ENCODE results near the gene ETS1.

ETS1 gene

DNA sequence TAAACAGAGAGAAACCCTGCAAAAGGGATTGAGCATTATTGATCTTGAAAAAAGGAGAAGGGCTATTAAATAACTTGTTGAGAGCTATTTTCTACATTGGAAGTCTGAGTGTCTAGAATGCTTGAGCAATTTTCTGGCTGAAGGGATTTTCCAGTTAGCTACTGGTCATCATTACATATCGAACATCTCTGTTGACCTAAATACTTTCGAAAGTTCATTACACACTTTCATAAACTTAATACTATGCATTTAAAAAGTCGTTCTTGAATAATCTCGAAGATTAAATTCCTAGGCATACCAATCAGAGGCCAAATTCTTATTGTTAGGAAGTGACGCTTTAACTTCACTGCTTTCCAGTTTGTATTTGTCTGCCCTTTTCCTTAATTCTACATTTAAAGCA, 13.7 kb downstream of the ETS1 start:
- TF ChIP-seq, protein P1, sequence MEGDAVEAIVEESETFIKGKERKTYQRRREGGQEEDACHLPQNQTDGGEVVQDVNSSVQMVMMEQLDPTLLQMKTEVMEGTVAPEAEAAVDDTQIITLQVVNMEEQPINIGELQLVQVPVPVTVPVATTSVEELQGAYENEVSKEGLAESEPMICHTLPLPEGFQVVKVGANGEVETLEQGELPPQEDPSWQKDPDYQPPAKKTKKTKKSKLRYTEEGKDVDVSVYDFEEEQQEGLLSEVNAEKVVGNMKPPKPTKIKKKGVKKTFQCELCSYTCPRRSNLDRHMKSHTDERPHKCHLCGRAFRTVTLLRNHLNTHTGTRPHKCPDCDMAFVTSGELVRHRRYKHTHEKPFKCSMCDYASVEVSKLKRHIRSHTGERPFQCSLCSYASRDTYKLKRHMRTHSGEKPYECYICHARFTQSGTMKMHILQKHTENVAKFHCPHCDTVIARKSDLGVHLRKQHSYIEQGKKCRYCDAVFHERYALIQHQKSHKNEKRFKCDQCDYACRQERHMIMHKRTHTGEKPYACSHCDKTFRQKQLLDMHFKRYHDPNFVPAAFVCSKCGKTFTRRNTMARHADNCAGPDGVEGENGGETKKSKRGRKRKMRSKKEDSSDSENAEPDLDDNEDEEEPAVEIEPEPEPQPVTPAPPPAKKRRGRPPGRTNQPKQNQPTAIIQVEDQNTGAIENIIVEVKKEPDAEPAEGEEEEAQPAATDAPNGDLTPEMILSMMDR (IDR thresholded peaks at IDR 0.05; ENCODE audit: control insufficient read depth, extremely low read depth, insufficient read depth) = no peak

DNA sequence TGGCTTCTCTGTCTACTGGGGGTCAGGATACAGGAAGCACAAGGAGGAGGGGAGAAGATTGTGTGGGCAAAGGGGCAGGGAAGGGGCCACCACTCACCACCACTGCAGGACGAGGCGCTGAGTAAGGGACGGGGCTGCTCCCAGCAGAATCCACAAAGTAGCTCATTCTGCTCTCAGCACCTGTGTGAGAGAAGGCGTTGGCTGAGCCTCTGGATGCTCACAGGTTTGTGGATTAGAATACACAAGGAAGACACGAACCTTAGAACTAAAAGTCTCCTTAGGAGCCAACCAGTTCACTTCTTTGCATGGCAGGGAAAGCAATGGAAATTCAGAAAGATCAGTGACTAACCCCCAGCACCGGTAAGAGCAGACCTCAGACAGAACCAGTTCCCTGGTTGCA, 14.4 kb downstream of the ETS1 start:
- H3K4me3 ChIP-seq (ENCODE audit: low read depth, low read length) = no peak overlapping the region
- TF ChIP-seq, protein P1 (IDR thresholded peaks at IDR 0.05; ENCODE audit: control insufficient read depth, extremely low read depth, insufficient read depth) = no peak
- DNase-seq (ENCODE audit: low read depth) = no peak

More for the DNA sequence above, 13.7 kb downstream of the ETS1 start:
- H3K4me3 ChIP-seq (ENCODE audit: low read depth, low read length) = no peak overlapping the region
- no peak for DNase-seq (ENCODE audit: low read depth)

DNA sequence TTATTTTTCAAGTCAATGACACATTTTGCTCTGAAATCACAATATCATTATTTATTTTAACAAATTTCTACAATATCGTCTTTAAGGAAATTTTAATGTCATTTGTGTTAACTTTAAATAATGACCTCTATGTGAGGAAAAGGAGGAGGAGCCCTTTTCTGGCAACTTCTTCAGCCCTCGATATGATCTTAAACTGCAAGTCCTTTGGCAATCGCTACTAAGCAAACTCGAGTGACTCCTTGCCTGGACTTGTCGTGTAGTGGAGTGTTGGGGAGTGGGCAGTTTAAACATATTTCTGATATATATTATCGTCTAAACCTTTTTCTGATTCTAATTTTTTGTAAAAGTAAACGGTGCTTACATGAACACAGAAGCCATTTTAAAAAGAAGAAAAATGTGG, 16.7 kb downstream of the ETS1 start:
- peak; percentile 40 for DNase-seq (ENCODE audit: low read depth)
- H3K4me3 ChIP-seq (ENCODE audit: low read depth, low read length) = no peak overlapping the region
- TF ChIP-seq, protein P1 (IDR thresholded peaks at IDR 0.05; ENCODE audit: control insufficient read depth, extremely low read depth, insufficient read depth) = no peak

DNA sequence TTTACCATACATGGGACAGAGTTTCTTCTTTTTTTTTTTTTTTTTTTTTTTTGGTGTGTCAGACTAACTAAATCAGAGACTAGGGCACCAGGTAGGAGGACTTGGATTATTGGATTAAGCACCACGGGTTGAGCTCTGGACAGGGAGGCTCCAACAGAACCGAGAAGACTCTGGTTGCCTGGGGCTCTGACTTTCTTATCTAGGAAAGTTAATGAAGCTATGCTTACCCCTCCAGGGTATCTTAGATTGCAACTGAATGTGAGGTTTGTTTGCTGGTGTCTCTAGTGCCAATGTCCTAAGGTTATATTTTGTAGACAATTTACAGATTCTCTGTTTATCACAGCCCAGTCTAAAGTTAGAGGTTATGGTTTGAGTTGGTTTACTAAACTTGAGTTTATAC, 18.1 kb downstream of the ETS1 start:
- no peak overlapping the region for H3K4me3 ChIP-seq (ENCODE audit: low read depth, low read length)
- no peak for DNase-seq (ENCODE audit: low read depth)
- TF ChIP-seq, protein P1 (IDR thresholded peaks at IDR 0.05; ENCODE audit: control insufficient read depth, extremely low read depth, insufficient read depth) = no peak

DNA sequence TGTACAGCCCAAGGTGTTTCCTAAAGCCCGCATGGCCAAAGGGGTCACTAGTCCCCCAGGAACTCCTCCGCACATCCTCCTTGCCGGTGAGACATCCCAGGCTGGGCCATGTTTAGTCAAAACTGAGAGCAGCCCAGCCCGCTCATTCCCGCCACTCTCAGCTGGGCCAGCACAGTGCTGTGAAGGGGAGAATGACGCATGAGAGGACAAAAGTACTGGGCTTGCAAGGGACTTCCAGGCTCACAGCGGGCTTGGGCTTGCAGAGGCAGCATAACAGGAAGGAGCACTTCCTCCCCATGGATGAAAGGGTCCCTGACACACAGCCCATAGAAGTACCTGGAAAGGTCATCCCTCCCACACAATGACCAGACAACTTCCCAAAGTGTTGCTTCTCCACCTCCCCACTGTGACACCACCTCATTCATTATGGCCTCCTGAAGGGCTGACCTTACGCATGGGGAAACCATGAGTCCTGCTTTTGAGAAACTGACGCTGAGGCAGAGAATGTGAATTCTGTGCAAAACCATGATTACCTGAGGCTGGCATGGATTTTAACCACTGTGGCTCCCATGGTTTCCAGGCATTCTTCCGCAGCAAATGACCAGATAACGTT, 19.1 kb downstream of the ETS1 start:
- H3K4me3 ChIP-seq (ENCODE audit: low read depth, low read length) = no peak overlapping the region
- TF ChIP-seq, protein P1 (IDR thresholded peaks at IDR 0.05; ENCODE audit: control insufficient read depth, extremely low read depth, insufficient read depth) = no peak
- DNase-seq (ENCODE audit: low read depth) = no peak

DNA sequence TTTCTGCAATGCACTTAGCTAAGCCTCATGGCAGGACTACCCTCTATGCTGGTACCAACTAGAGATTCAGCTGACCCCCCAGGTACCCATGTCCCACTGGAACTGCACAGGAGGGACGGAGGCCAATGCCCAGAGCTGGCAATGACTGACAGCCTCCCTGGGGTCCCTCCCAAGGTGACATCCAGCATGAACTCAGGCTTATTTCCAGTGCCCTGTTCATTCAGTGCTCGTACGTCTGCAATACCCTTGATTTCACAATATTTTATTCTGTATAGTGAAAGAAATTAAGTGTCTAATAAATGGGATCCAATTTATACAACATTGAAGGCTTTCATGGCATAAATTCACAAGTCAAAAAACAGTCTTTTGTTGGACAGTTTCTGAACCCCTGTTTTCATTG, 20.2 kb downstream of the ETS1 start:
- DNase-seq (ENCODE audit: low read depth) = no peak
- TF ChIP-seq, protein P1 (IDR thresholded peaks at IDR 0.05; ENCODE audit: control insufficient read depth, extremely low read depth, insufficient read depth) = no peak
- no peak overlapping the region for H3K4me3 ChIP-seq (ENCODE audit: low read depth, low read length)

DNA sequence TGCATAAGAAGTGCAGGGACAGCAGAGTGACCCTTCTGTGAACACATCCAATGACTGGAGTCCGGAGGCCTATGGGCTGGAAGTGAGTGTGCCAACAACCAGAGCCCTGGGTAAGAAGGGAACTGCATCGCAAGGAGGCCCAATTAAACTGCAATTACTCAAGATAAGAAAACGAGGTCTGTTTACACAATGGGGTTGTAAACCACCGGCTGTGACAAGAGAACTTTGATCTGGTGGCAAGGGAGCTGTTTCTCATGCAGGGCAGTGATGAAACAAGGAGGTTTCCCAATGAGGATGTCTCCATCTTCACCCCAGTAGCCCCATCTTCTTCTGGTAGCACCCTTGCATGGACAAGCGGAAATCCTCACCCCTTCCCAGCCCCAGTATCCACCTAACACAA, 21.5 kb downstream of the ETS1 start:
- DNase-seq (ENCODE audit: low read depth) = peak; percentile 40
- no peak overlapping the region for H3K4me3 ChIP-seq (ENCODE audit: low read depth, low read length)
- TF ChIP-seq, protein P1 (IDR thresholded peaks at IDR 0.05; ENCODE audit: control insufficient read depth, extremely low read depth, insufficient read depth) = no peak

Measured in LNCaP clone FGC (cell line).